ENCODE data around the gene WWTR1. TPM values are rescaled to one million over a fixed set of nuclear protein-coding genes. Genes with fewer than 3 reads are reported as not detected.
A peak's percentile ranks its signal among the peaks of the same experiment; 100 is the strongest.

Gene WWTR1
- total and polyA plus RNA-seq, 2 of the 8 experiments (the other 6 are each of a cell fraction or from before 2014, with no cell fraction given): 15.7 to 18.6 TPM

- Histone ChIP-seq H3K4me2 (ENCODE audit: insufficient read depth in 1 of 2, low read depth in 2 of 2, low read length in 2 of 2) (peak overlapping the region; percentile 19 to 61; a peak in 2 of 4 replicates), H2BK20ac (ENCODE audit: low read length) (no peak overlapping the region), H4K91ac (replicated peaks; ENCODE audit: insufficient read length, low read length) (no peak overlapping the region), H3K23ac (ENCODE audit: insufficient read length) (no peak overlapping the region), H3K4me1 (replicated peaks in 1 of 4; ENCODE audit: control insufficient read depth in 3 of 4, insufficient read depth in 4 of 4, low read length in 3 of 4) (peaks cover 3 to 11% (median 6%) of the 10 kb centered on the region in 4 experiments; a peak in 6 of 7 replicates), H3K18ac (ENCODE audit: extremely low read depth, low read length) (no peak overlapping the region), H3K14ac (ENCODE audit: insufficient read length) (no peak overlapping the region), H3K9ac (replicated peaks in 1 of 4; ENCODE audit: extremely low read depth in 1 of 4, low read depth in 3 of 4, low read length in 3 of 4) (no peak overlapping the region), H3K27me3 (replicated peaks in 1 of 4; ENCODE audit: control insufficient read depth in 3 of 4, extremely low read depth in 1 of 4, insufficient read depth in 3 of 4, low read length in 3 of 4) (peaks cover 0 to 20% (median 5%) of the 10 kb centered on the region in 4 experiments; a peak in 5 of 7 replicates), H4K20me1 (replicated peaks in 1 of 2; ENCODE audit: control insufficient read depth in 1 of 2, insufficient read depth in 2 of 2, low read length in 2 of 2) (no peaks in the 10 kb centered on the region), H2BK120ac (replicated peaks; ENCODE audit: low read depth, low read length) (no peak overlapping the region), H2AFZ (ENCODE audit: low read length) (no peak overlapping the region), H4K8ac (ENCODE audit: extremely low read depth, insufficient read depth, low read length) (no peak overlapping the region), H2AK5ac (ENCODE audit: low read depth, low read length) (no peak overlapping the region), H3K4me3 (ENCODE audit: extremely low read depth in 1 of 4, insufficient read depth in 2 of 4, low read depth in 3 of 4, low read length in 4 of 4) (peak overlapping the region in 2 of 4 experiments; percentile 17 to 37; a peak in 4 of 8 replicates), H4K5ac (ENCODE audit: insufficient read length, low read depth, low read length) (no peak overlapping the region), H2BK15ac (ENCODE audit: low read length) (no peak overlapping the region), H3K23me2 (ENCODE audit: low read depth, low read length) (no peaks in the 10 kb centered on the region), H3K79me1 (ENCODE audit: low read depth, low read length) (no peaks in the 10 kb centered on the region), H3K9me3 (ENCODE audit: insufficient read depth in 2 of 2, low read depth in 1 of 2, low read length in 1 of 2) (no peaks in the 10 kb centered on the region), H2BK12ac (ENCODE audit: low read depth, low read length) (no peak overlapping the region), H3K4ac (replicated peaks; ENCODE audit: insufficient read length, low read depth, low read length) (no peak overlapping the region), H3K56ac (replicated peaks; ENCODE audit: insufficient read length, low read depth, low read length) (no peak overlapping the region), H3K79me2 (ENCODE audit: control insufficient read depth in 1 of 2, insufficient read depth in 2 of 2, low read length in 2 of 2) (no peaks in the 10 kb centered on the region), H3K27ac (ENCODE audit: low read depth, low read length) (no peak overlapping the region), H3K36me3 (ENCODE audit: control insufficient read depth in 2 of 4, insufficient read depth in 4 of 4, low read length in 3 of 4) (no peaks in the 10 kb centered on the region), H2BK5ac (ENCODE audit: low read depth, low read length) (no peak overlapping the region; the same call in 1 of the 2 replicates)
- DNase-seq (ENCODE audit: low read depth in 1 of 2, low spot score in 2 of 2) (no peak), FAIRE-seq (peak; percentile 95)
- WGBS, 2 experiments (ENCODE audit: extremely low coverage in 1 of 2, insufficient coverage in 1 of 2, insufficient read length in 1 of 2, insufficient replicate concordance in 2 of 2, low coverage in 1 of 2, low lambda C conversion rate in 2 of 2, missing lambda C conversion rate in 1 of 2): 30% methylated on average over 10 of the region's 10 CpGs; no CpG with 5 or more reads in 1 of the 2 experiments
- CTCF ChIA-PET (ENCODE audit: partially characterized antibody): interaction anchor here (0.7 to 1.9 kb wide), 5 partner anchors 46 to 513 kb away, joined by 3 to 7 read pairs (median 3); no protein-coding TSS in a partner anchor
- POLR2A ChIA-PET (ENCODE audit: partially characterized antibody): interaction anchor here (0.6 to 3.9 kb wide), 3 partner anchors 11 to 288 kb away, joined by 3 to 42 read pairs (median 3); partner anchors contain the start of gene WWTR1
- no peak for TF ChIP-seq CBX8 (IDR thresholded peaks at IDR 0.05; ENCODE audit: borderline replicate concordance, low read depth, low read length)
- no peak for TF ChIP-seq FOSL1 (IDR thresholded peaks at IDR 0.05; ENCODE audit: insufficient read depth, low read depth, low read length)
- TF ChIP-seq HDAC2 (IDR thresholded peaks at IDR 0.05; ENCODE audit: borderline replicate concordance in 1 of 2, low read depth in 2 of 2, low read length in 2 of 2): peak in 1 of 2 experiments; percentile 59; a peak in 1 of 4 replicates
- TF ChIP-seq, protein P1, sequence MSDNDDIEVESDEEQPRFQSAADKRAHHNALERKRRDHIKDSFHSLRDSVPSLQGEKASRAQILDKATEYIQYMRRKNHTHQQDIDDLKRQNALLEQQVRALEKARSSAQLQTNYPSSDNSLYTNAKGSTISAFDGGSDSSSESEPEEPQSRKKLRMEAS (IDR thresholded peaks at IDR 0.05): no peak
- no peak for TF ChIP-seq KDM5A (IDR thresholded peaks at IDR 0.05; ENCODE audit: low read length)
- no peak for TF ChIP-seq JUN (IDR thresholded peaks at IDR 0.05; ENCODE audit: low read depth, low read length)
Observed at GRCh38 chr3:149670742-149671492, 13.1 kb upstream of the WWTR1 start.
